K562 (cell line): Measurements from ENCODE around the gene RAB6B. TPM values are rescaled to one million over a fixed set of nuclear protein-coding genes. Genes with fewer than 3 reads are reported as not detected.

Experiments used
- CBX1 ChIP-seq: sonication (generic); IDR thresholded peaks from 2 replicates; pipeline ENCODE4 v1.6.1; 2016; ENCODE audit warnings: antibody characterized with exemption, low read depth, mild to moderate bottlenecking
- POLR2B ChIP-seq: fragments of 450-650 bp; IDR thresholded peaks from 2 replicates; pipeline ENCODE4 v1.6.1; 2018; ENCODE audit warnings: low read depth; ENCODE audit not compliant: partially characterized antibody
- ZNF551 ChIP-seq: fragments of 250-450 bp; sonication (Bioruptor Pico); IDR thresholded peaks from 2 replicates; pipeline ENCODE4 v1.5.0; 2021; ENCODE audit warnings: mild to moderate bottlenecking, moderate library complexity
- ZNF707 ChIP-seq: fragments of 250-450 bp; sonication (Bioruptor Pico); conservative IDR thresholded peaks from 2 replicates; pipeline ENCODE4 v1.8.0; 2022; ENCODE audit warnings: inconsistent platforms, mild to moderate bottlenecking, moderate library complexity
- polyA plus RNA-seq, 8 experiments: library from polyadenylated mRNA; depleted of rRNA in 4 of 8; stranded (reverse) in 5 of 8; unstranded in 3 of 8; fragments of >200 nt; fragmentation: Nextera tagmentation in 2 of 8; fragmentation: Illumina TruSeq in 1 of 8; extraction: Ambion mirVana in 2 of 8; extraction: Trizol in 1 of 8; gene quantifications; 2 replicates each; pipeline versions ENCODE4 v1.2.1 to v1.2.3, GENCODE V29; 2011 to 2014; ENCODE audit warnings: inconsistent platforms in 1 of 8, missing spikeins in 1 of 8
- total RNA-seq, 7 experiments: library from RNA; depleted of rRNA in 6 of 7; stranded (reverse); fragments of >200 nt in 6 of 7; fragmentation: Illumina TruSeq in 2 of 7; extraction: Trizol in 2 of 7; gene quantifications; 2 replicates each; pipeline versions ENCODE4 v1.2.1 to v1.2.3, GENCODE V29; 2011 to 2021; ENCODE audit warnings: low replicate concordance in 1 of 7
- TF ChIP-seq, protein P1 (sequence below), 2 experiments: fragments of 450-650 bp in 1 of 2; IDR thresholded peaks; 2 replicates each; pipeline ENCODE4 v1.6.1; 2011 to 2017; ENCODE audit warnings: low read depth in 2 of 2, antibody characterized with exemption in 1 of 2, borderline replicate concordance in 1 of 2, low read length in 1 of 2, mild to moderate bottlenecking in 1 of 2, mixed read lengths in 1 of 2; ENCODE audit not compliant: control insufficient read depth in 1 of 2
- TF ChIP-seq, protein P2 (sequence below): fragments of 250-450 bp; sonication (Bioruptor Pico); IDR thresholded peaks from 2 replicates; pipeline ENCODE4 v1.8.0; 2021; ENCODE audit warnings: borderline replicate concordance, mild to moderate bottlenecking, moderate library complexity; ENCODE audit not compliant: poor library complexity, severe bottlenecking

Gene RAB6B
- total and polyA plus RNA-seq, 9 of the 15 experiments (the other 6 are each of a cell fraction or from before 2014, with no cell fraction given) = 0.60 to 18.1 (median 1.5) TPM

DNA sequence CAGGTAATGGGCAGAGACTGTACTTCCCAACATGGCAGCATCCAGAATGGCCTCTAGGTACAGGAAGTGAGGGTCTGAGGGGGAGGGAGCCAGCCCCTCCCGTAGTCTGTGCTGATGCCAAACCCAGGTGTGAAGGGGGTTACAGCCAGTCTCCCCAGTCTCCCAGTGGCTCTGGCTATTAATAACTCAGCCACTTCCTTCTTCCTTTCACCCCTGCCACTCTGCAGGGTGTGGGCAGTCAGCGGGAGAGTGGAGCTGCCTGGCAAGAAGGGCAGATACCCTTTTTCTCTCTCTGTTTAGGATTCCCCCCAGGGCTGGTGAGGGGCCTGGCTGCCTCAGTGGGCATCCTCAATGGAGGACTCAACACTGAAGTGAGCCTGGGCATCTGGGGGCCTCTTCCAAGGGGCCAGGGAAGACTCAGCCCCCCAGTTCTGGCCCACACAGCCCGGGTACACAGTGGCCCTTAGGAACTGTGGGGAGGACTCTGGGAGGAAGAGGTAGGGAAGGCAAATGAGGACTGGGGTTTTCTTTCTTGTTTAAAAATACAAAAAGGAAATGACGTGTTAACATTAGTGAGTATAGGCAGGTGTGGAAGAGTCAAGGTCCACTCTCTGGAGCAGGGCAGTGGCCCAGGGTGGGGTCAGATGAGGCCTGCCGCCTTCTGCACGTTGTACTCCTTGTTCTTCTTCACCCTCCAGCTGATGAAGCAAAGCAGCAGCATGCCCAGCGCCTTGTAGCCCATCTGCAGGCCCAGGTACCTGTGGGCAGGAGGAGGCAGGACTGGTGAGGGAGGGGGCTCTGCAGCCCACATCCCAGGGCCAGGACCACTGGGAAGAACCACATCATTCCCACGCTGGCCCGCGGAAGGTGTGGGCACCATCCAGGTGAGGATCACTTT lies 38.6 kb upstream of the RAB6B start (continued):
- TF ChIP-seq, protein P1, sequence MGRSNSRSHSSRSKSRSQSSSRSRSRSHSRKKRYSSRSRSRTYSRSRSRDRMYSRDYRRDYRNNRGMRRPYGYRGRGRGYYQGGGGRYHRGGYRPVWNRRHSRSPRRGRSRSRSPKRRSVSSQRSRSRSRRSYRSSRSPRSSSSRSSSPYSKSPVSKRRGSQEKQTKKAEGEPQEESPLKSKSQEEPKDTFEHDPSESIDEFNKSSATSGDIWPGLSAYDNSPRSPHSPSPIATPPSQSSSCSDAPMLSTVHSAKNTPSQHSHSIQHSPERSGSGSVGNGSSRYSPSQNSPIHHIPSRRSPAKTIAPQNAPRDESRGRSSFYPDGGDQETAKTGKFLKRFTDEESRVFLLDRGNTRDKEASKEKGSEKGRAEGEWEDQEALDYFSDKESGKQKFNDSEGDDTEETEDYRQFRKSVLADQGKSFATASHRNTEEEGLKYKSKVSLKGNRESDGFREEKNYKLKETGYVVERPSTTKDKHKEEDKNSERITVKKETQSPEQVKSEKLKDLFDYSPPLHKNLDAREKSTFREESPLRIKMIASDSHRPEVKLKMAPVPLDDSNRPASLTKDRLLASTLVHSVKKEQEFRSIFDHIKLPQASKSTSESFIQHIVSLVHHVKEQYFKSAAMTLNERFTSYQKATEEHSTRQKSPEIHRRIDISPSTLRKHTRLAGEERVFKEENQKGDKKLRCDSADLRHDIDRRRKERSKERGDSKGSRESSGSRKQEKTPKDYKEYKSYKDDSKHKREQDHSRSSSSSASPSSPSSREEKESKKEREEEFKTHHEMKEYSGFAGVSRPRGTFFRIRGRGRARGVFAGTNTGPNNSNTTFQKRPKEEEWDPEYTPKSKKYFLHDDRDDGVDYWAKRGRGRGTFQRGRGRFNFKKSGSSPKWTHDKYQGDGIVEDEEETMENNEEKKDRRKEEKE (IDR thresholded peaks at IDR 0.05; ENCODE audit: borderline replicate concordance in 1 of 2, control insufficient read depth in 1 of 2, low read depth in 2 of 2, low read length in 1 of 2) = no peak
- no peak for TF ChIP-seq ZNF551
- no peak for TF ChIP-seq POLR2B
- TF ChIP-seq CBX1 = no peak
- TF ChIP-seq ZNF707 (CRISPR knock-in tag) = no peak
- TF ChIP-seq, protein P2, sequence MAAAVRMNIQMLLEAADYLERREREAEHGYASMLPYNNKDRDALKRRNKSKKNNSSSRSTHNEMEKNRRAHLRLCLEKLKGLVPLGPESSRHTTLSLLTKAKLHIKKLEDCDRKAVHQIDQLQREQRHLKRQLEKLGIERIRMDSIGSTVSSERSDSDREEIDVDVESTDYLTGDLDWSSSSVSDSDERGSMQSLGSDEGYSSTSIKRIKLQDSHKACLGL (CRISPR knock-in tag) = no peak
